Activated B cell treated with CpG ODN at 0.5 μM for 24 hours (primary cell): ENCODE results near the gene NAMPT. TPM values are rescaled to one million over a fixed set of nuclear protein-coding genes. Genes with fewer than 3 reads are reported as not detected.

Experiments
- ATAC-seq: fragments of 200-7000 bp; cut with Tn5 transposase; one replicate; pipeline ENCODE4 v1.10.0; 2021; ENCODE audit warnings: low read depth, mild to moderate bottlenecking, moderate library complexity
- CTCF ChIA-PET: fragments of 350-600 bp; sonication (Branson Sonifier 250); formaldehyde crosslinking; loops from one replicate; lab custom pipeline; 2021; ENCODE audit warnings: antibody characterized with exemption; lab: Charles Lee
- POLR2A ChIA-PET: fragments of 350-600 bp; sonication (Branson Sonifier 250); formaldehyde crosslinking; loops from one replicate; lab custom pipeline; 2021; ENCODE audit warnings: antibody characterized with exemption; lab: Charles Lee
- DNase-seq: peaks from one replicate; pipeline ENCODE4 v3.0.0; 2022
- H3K27ac Mint-ChIP-seq: one replicate; pipeline ENCODE4 v1.8.0; 2020; ENCODE audit warnings: mixed read lengths
- H3K27me3 Mint-ChIP-seq: one replicate; pipeline ENCODE4 v1.8.0; 2021; ENCODE audit warnings: mixed read lengths
- H3K36me3 Mint-ChIP-seq: one replicate; pipeline ENCODE4 v1.8.0; 2021; ENCODE audit warnings: low read depth, mixed read lengths
- H3K4me1 Mint-ChIP-seq: one replicate; pipeline ENCODE4 v1.8.0; 2021; ENCODE audit warnings: mixed read lengths
- H3K4me3 Mint-ChIP-seq: one replicate; pipeline ENCODE4 v1.8.0; 2020; ENCODE audit warnings: mild to moderate bottlenecking, mixed read lengths
- H3K9me3 Mint-ChIP-seq: one replicate; pipeline ENCODE4 v1.8.0; 2020; ENCODE audit warnings: mixed read lengths
- intact Hi-C: fragments of 100-400 bp; cut with micrococcal nuclease; formaldehyde crosslinking; loops from one replicate; pipeline ENCODE4 v1.15.1; 2024
- total RNA-seq: library from RNA; stranded (reverse); gene quantifications from 2 replicates; pipeline ENCODE4 v1.2.3, GENCODE V29; 2022
- TF ChIP-seq, protein P1 (sequence below): fragments of 200-600 bp; IDR thresholded peaks from one replicate; pipeline ENCODE4 v1.8.0; 2022; ENCODE audit warnings: antibody characterized with exemption, mild to moderate bottlenecking

Gene NAMPT
- total RNA-seq, 1 donor from 2014 or later: 90.2 TPM

DNA sequence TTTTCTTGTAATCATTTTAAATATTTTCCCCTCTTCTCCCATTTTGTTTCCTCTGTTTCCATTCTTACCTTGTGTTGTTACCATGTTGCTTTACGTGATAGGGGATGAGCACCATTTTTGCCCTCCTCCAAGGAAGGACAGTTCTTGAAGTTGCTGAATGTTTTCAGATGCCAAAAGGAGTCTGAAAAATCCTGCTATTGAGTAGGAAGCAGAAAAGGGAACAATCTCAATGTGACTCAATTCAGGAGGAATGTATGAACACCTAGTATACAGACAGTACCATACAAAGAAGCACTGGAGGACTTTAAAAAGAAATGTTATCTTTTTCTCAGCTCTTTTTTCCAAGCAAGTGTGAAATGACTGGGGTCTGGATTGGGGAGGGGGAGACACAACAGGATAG is 5.1 kb upstream of the NAMPT start:
- Mint-ChIP-seq H3K27ac (no peak overlapping the region), H3K27me3 (no peaks in the 10 kb centered on the region), H3K36me3 (peaks cover 3% of the 10 kb centered on the region), H3K9me3 (no peaks in the 10 kb centered on the region), H3K4me3 (no peak overlapping the region), H3K4me1 (peaks cover 11% of the 10 kb centered on the region)
- POLR2A ChIA-PET: no interaction called here
- intact Hi-C loops: loop anchor here (5.0 to 10.0 kb wide), 7 partner anchors 113 to 1345 kb away; partner anchors contain the start of genes KMT2E, PIK3CG and PRKAR2B
- no peak for DNase-seq
- ATAC-seq: no peak
- CTCF ChIA-PET: no interaction called here
- TF ChIP-seq, protein P1, sequence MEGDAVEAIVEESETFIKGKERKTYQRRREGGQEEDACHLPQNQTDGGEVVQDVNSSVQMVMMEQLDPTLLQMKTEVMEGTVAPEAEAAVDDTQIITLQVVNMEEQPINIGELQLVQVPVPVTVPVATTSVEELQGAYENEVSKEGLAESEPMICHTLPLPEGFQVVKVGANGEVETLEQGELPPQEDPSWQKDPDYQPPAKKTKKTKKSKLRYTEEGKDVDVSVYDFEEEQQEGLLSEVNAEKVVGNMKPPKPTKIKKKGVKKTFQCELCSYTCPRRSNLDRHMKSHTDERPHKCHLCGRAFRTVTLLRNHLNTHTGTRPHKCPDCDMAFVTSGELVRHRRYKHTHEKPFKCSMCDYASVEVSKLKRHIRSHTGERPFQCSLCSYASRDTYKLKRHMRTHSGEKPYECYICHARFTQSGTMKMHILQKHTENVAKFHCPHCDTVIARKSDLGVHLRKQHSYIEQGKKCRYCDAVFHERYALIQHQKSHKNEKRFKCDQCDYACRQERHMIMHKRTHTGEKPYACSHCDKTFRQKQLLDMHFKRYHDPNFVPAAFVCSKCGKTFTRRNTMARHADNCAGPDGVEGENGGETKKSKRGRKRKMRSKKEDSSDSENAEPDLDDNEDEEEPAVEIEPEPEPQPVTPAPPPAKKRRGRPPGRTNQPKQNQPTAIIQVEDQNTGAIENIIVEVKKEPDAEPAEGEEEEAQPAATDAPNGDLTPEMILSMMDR: no peak

DNA sequence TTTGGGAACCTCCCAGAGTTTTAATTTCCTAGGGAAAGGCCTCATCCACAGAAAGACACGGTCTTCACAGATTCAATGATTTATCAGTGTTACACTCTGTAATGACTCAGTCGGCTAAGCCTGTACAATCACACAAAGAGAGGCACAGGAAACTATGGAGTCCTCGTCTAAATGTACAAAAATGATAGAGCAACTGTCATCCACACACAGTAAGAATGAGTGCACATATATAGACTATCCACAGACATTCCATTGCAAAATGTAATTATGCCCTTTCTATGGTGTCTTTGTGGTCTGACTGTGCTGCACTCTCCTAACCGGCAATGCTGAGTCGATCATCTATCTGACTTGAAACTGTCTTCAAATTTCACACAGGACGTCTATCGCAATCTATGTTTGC is 3.5 kb upstream of the NAMPT start:
- H3K4me1 Mint-ChIP-seq: peaks cover 18% of the 10 kb centered on the region
- H3K27me3 Mint-ChIP-seq: no peaks in the 10 kb centered on the region
- H3K36me3 Mint-ChIP-seq: peaks cover 10% of the 10 kb centered on the region
- H3K4me3 Mint-ChIP-seq: no peak overlapping the region
- POLR2A ChIA-PET: no interaction called here
- CTCF ChIA-PET: no interaction called here
- DNase-seq (no peak), ATAC-seq (no peak)
- no peaks in the 10 kb centered on the region for H3K9me3 Mint-ChIP-seq
- no peak overlapping the region for H3K27ac Mint-ChIP-seq
- intact Hi-C loops: loop anchor here (1.0 to 10.0 kb wide), 8 partner anchors 111 to 1343 kb away; partner anchors contain the start of genes KMT2E, PIK3CG and PRKAR2B
- TF ChIP-seq, protein P1: no peak

DNA sequence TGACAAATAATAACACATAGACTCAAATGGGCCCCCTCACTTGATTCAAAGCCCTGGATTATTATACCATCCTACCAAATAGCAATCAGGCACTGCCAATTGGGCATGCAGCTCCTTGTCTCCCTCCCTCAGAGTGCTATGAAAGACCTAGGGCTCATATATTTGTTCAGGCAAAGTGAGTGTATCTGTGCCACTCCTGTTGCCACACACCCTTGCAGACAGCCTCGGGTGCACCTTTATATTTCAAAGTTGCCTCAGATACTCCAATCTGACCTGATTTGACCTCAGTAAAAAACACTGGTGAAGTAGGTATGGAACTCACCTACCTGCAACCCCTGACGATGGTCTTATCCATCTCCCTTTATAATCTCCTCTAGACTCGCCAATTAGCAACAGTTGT is 3.0 kb upstream of the NAMPT start:
- H3K4me3 Mint-ChIP-seq: no peak overlapping the region
- CTCF ChIA-PET: no interaction called here
- peaks cover 21% of the 10 kb centered on the region for H3K4me1 Mint-ChIP-seq
- POLR2A ChIA-PET: interaction anchor here (0.9 kb wide), 1 partner anchor 232 kb away, joined by 10 read pairs; no protein-coding TSS in a partner anchor
- no peaks in the 10 kb centered on the region for H3K9me3 Mint-ChIP-seq
- DNase-seq: no peak
- TF ChIP-seq, protein P1: no peak
- H3K36me3 Mint-ChIP-seq: peaks cover 10% of the 10 kb centered on the region
- no peak for ATAC-seq
- H3K27me3 Mint-ChIP-seq: no peaks in the 10 kb centered on the region
- intact Hi-C loops: loop anchor here (1.0 to 10.0 kb wide), 8 partner anchors 110 to 1343 kb away; partner anchors contain the start of genes KMT2E, PIK3CG and PRKAR2B
- H3K27ac Mint-ChIP-seq: no peak overlapping the region

DNA sequence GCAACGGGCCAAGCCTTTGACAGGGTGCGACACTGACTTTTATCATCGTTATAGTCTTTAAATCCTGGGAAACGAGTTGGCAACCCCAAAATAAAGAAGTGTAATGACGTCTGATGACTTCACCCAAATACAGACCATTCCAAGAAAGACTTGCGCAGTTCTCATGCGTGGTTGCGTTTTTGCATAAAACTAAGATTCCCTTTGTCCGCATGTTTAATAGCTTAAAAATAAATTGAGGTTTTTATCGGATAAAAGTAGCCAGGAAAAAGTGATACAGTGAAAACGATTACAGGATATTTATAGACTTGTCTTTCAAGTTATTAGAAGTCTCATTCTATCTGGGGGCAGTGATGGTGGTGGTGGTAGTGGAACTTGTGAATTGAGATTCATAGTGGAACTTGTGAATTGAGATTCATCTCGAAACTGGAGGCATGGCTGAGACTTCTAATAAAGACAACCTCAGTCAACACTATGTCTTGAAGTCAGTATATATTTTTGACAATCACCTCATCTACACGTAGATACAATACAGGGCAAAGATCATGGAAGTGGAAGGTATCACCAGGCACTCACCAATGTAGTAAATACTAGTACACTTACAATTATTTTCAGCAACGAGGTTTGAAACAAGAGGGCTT is 1.2 kb upstream of the NAMPT start:
- peaks cover 10% of the 10 kb centered on the region for H3K36me3 Mint-ChIP-seq
- POLR2A ChIA-PET: interaction anchor here (1.0 to 3.6 kb wide), 15 partner anchors 13 to 1458 kb away, joined by 3 to 74 read pairs (median 8); partner anchors contain the start of genes CBLL1, CCDC71L, HBP1 and KMT2E
- peaks cover 31% of the 10 kb centered on the region for H3K4me1 Mint-ChIP-seq
- peak overlapping the region; percentile 89 for H3K4me3 Mint-ChIP-seq
- ATAC-seq (peak; percentile 4), DNase-seq (no peak)
- H3K27me3 Mint-ChIP-seq: no peaks in the 10 kb centered on the region
- CTCF ChIA-PET: interaction anchor here (0.9 to 1.7 kb wide), 3 partner anchors 109 to 373 kb away, joined by 3 to 5 read pairs (median 5); no protein-coding TSS in a partner anchor
- TF ChIP-seq, protein P1: no peak
- no peaks in the 10 kb centered on the region for H3K9me3 Mint-ChIP-seq
- peak overlapping the region; percentile 98 for H3K27ac Mint-ChIP-seq
- intact Hi-C loops: loop anchor here (1.0 to 10.0 kb wide), 16 partner anchors 60 to 1341 kb away; partner anchors contain the start of genes CCDC71L, KMT2E, PIK3CG and PRKAR2B
